OCI-LY7 (cell line): Measurements from ENCODE around the gene PXDC1. TPM values are rescaled to one million over a fixed set of nuclear protein-coding genes. Genes with fewer than 3 reads are reported as not detected.

ENCODE experiments used
- BruUV-seq: library from RNA; stranded (reverse); fragments of 400-500 nt; replicated peaks from 2 replicates; lab custom pipeline; 2021; lab: Mats Ljungman, UMichigan
- CTCF ChIA-PET: fragments of 300-600 bp; sonication (Branson Sonifier 250); formaldehyde crosslinking; loops from one replicate; lab custom pipeline; 2022; ENCODE audit warnings: antibody characterized with exemption; ENCODE audit not compliant: unreplicated experiment; lab: Charles Lee
- POLR2A ChIA-PET: fragments of 300-600 bp; sonication (Branson Sonifier 250); formaldehyde crosslinking; loops from one replicate; lab custom pipeline; 2022; ENCODE audit warnings: antibody characterized with exemption; lab: Charles Lee
- DNase-seq: peaks from one replicate; pipeline ENCODE4 v3.0.0-alpha.2; 2015; ENCODE audit warnings: low spot score
- H2AFZ ChIP-seq: fragments of 200-600 bp; sonication (generic), shearing (Covaris generic); 2 replicates; pipeline ENCODE4 v1.6.1; 2014; ENCODE audit warnings: mild to moderate bottlenecking, antibody characterized with exemption, low read length, moderate library complexity
- H3K27ac ChIP-seq: fragments of 200-600 bp; sonication (generic); 2 replicates; pipeline ENCODE4 v1.5.1; 2014; ENCODE audit warnings: mixed run types, low read depth, mild to moderate bottlenecking, moderate library complexity, low read length, inconsistent platforms; ENCODE audit not compliant: poor library complexity, severe bottlenecking
- H3K36me3 ChIP-seq: fragments of 200-600 bp; sonication (generic); 2 replicates; pipeline ENCODE4 v1.6.1; 2014; ENCODE audit warnings: mild to moderate bottlenecking, antibody characterized with exemption, low read length, moderate library complexity, mixed read lengths; ENCODE audit not compliant: insufficient read depth
- H3K4me1 ChIP-seq: fragments of 200-600 bp; sonication (generic); 2 replicates; pipeline ENCODE4 v1.5.1; 2014; ENCODE audit warnings: mild to moderate bottlenecking, low read length; ENCODE audit not compliant: insufficient read depth, poor library complexity, severe bottlenecking
- H3K4me2 ChIP-seq: fragments of 200-600 bp; sonication (generic); 2 replicates; pipeline ENCODE4 v1.6.1; 2014; ENCODE audit warnings: mild to moderate bottlenecking, low read length
- H3K4me3 ChIP-seq: fragments of 200-600 bp; sonication (generic); 2 replicates; pipeline ENCODE4 v1.5.1; 2014; ENCODE audit warnings: mild to moderate bottlenecking, low read depth, low read length; ENCODE audit not compliant: poor library complexity, severe bottlenecking
- H3K79me2 ChIP-seq: fragments of 200-600 bp; sonication (generic); 2 replicates; pipeline ENCODE4 v1.6.1; 2016; ENCODE audit warnings: low read depth, mild to moderate bottlenecking, low read length, moderate library complexity, mixed read lengths; ENCODE audit not compliant: insufficient read depth
- H3K9me2 ChIP-seq: fragments of 200-600 bp; sonication (generic); 2 replicates; pipeline ENCODE4 v1.6.1; 2016; ENCODE audit warnings: mild to moderate bottlenecking, low read length, mixed read lengths; ENCODE audit not compliant: insufficient read depth
- H3K9me3 ChIP-seq: fragments of 200-600 bp; sonication (generic); 2 replicates; pipeline ENCODE4 v1.6.1; 2014; ENCODE audit warnings: mild to moderate bottlenecking, mixed run types, low read length, mixed read lengths
- H4K20me1 ChIP-seq: fragments of 200-600 bp; sonication (generic); 2 replicates; pipeline ENCODE4 v1.6.1; 2014; ENCODE audit warnings: mild to moderate bottlenecking, antibody characterized with exemption, low read length, moderate library complexity, mixed read lengths; ENCODE audit not compliant: insufficient read depth
- EZH2phosphoT487 ChIP-seq: fragments of 200-600 bp; sonication (generic); IDR thresholded peaks from 2 replicates; pipeline ENCODE4 v1.6.1; 2018; ENCODE audit warnings: low read depth, borderline replicate concordance, mild to moderate bottlenecking, mixed run types, antibody characterized with exemption, low read length, moderate library complexity, mixed read lengths
- intact Hi-C: fragments of 100-400 bp; cut with micrococcal nuclease; formaldehyde crosslinking; loops from one replicate; pipeline ENCODE4 v1.10.0; 2022; ENCODE audit not compliant: unreplicated experiment
- total RNA-seq, 2 experiments: library from RNA; depleted of rRNA in 1 of 2; stranded (reverse); fragments of >200 nt in 1 of 2; shearing (Covaris generic) in 1 of 2; gene quantifications; 2 replicates each; pipeline ENCODE4 v1.2.3, GENCODE V29; 2014 to 2022
- TF ChIP-seq, protein P1 (sequence below): fragments of 200-600 bp; sonication (generic); conservative IDR thresholded peaks from 2 replicates; pipeline ENCODE4 v1.5.1; 2014; ENCODE audit warnings: mild to moderate bottlenecking, antibody characterized with exemption, low read length, moderate library complexity, mixed read lengths

PXDC1 gene
- total RNA-seq, 2 experiments from 2014 or later, result not detected

GRCh38 chr6:3795836-3796718 is 44.6 kb upstream of the PXDC1 start:
- intact Hi-C loops, result no loop called here
- Histone ChIP-seq H2AFZ (no peak overlapping the region), H3K4me2 (no peak overlapping the region), H3K27ac (no peak overlapping the region), H3K9me2 (no peaks in the 10 kb centered on the region), H3K4me3 (no peak overlapping the region), H3K4me1 (no peaks in the 10 kb centered on the region), H3K9me3 (no peaks in the 10 kb centered on the region), H3K79me2 (no peaks in the 10 kb centered on the region), H4K20me1 (no peaks in the 10 kb centered on the region), H3K36me3 (no peaks in the 10 kb centered on the region)
- POLR2A ChIA-PET, result no interaction called here
- DNase-seq, result no peak
- CTCF ChIA-PET, result interaction anchor here (0.6 kb wide), 1 partner anchor 66 kb away, joined by 3 read pairs; no protein-coding TSS in a partner anchor
- BruUV-seq, result no TSS peak
- TF ChIP-seq, protein P1, sequence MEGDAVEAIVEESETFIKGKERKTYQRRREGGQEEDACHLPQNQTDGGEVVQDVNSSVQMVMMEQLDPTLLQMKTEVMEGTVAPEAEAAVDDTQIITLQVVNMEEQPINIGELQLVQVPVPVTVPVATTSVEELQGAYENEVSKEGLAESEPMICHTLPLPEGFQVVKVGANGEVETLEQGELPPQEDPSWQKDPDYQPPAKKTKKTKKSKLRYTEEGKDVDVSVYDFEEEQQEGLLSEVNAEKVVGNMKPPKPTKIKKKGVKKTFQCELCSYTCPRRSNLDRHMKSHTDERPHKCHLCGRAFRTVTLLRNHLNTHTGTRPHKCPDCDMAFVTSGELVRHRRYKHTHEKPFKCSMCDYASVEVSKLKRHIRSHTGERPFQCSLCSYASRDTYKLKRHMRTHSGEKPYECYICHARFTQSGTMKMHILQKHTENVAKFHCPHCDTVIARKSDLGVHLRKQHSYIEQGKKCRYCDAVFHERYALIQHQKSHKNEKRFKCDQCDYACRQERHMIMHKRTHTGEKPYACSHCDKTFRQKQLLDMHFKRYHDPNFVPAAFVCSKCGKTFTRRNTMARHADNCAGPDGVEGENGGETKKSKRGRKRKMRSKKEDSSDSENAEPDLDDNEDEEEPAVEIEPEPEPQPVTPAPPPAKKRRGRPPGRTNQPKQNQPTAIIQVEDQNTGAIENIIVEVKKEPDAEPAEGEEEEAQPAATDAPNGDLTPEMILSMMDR, result no peak
- no peak for TF ChIP-seq EZH2phosphoT487

DNA sequence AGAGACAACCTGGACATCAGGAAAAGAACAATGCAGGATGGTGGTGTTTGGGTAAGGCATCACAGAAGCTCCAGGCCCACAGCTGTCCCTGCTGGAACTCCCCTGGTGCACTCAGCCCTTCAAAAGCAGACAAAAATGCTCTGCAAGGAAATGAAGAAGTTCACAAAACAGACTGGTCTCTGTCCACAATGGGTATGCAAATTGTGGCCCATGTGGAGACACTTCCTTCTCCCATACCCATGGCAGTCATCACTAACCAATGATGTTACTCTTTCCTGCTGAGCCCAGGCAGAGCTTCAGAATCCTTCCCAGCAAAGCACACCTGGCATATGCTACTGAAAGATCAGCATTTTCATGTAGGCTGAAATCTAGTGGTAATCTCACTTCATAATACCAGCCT is 42.6 kb upstream of the PXDC1 start:
- no peak overlapping the region for H3K27ac ChIP-seq
- no TSS peak for BruUV-seq
- intact Hi-C loops, result no loop called here
- no peak overlapping the region for H3K4me3 ChIP-seq
- no peak overlapping the region for H2AFZ ChIP-seq
- H3K36me3 ChIP-seq, result no peaks in the 10 kb centered on the region
- H3K4me2 ChIP-seq, result no peak overlapping the region
- H3K9me2 ChIP-seq, result no peaks in the 10 kb centered on the region
- H4K20me1 ChIP-seq, result no peaks in the 10 kb centered on the region
- peak; percentile 11 for DNase-seq
- no peaks in the 10 kb centered on the region for H3K9me3 ChIP-seq
- TF ChIP-seq, protein P1, result no peak
- TF ChIP-seq EZH2phosphoT487, result no peak
- no peaks in the 10 kb centered on the region for H3K4me1 ChIP-seq
- CTCF ChIA-PET, result no interaction called here
- POLR2A ChIA-PET, result interaction anchor here (0.5 kb wide), 1 partner anchor 14 kb away, joined by 3 read pairs; no protein-coding TSS in a partner anchor
- no peaks in the 10 kb centered on the region for H3K79me2 ChIP-seq

DNA sequence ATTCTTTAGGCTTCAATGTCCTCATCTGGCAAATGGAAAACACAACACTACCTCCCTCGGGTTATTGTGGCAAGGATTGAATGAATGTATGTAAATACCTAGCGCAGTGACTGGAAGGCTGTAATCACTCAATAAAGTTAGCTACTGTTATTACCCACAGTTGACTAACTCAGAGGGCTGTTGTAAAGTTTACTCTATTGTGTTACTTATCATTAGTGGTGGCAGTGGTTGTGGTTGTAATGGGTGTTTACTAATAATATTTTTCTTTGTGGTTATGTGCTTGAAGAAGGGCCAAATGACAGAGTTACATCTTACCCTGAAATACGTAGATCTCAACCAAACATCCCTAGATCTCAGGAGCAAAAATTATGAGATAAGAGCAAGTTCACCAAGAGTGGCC is 42.0 kb upstream of the PXDC1 start:
- Histone ChIP-seq H3K27ac (no peak overlapping the region), H3K9me2 (no peaks in the 10 kb centered on the region), H3K9me3 (no peaks in the 10 kb centered on the region)

More for the DNA sequence above, 42.0 kb upstream of the PXDC1 start:
- no peak for TF ChIP-seq EZH2phosphoT487
- TF ChIP-seq, protein P1, result no peak
- no peak overlapping the region for H3K4me3 ChIP-seq
- H4K20me1 ChIP-seq, result no peaks in the 10 kb centered on the region
- intact Hi-C loops, result no loop called here
- no peaks in the 10 kb centered on the region for H3K36me3 ChIP-seq
- no peak overlapping the region for H2AFZ ChIP-seq
- H3K4me1 ChIP-seq, result no peaks in the 10 kb centered on the region
- no peak for DNase-seq
- no peaks in the 10 kb centered on the region for H3K79me2 ChIP-seq
- no TSS peak for BruUV-seq
- CTCF ChIA-PET, result no interaction called here
- POLR2A ChIA-PET, result no interaction called here
- no peak overlapping the region for H3K4me2 ChIP-seq
